ENCODE measurements around the gene AIF1L.

DNA sequence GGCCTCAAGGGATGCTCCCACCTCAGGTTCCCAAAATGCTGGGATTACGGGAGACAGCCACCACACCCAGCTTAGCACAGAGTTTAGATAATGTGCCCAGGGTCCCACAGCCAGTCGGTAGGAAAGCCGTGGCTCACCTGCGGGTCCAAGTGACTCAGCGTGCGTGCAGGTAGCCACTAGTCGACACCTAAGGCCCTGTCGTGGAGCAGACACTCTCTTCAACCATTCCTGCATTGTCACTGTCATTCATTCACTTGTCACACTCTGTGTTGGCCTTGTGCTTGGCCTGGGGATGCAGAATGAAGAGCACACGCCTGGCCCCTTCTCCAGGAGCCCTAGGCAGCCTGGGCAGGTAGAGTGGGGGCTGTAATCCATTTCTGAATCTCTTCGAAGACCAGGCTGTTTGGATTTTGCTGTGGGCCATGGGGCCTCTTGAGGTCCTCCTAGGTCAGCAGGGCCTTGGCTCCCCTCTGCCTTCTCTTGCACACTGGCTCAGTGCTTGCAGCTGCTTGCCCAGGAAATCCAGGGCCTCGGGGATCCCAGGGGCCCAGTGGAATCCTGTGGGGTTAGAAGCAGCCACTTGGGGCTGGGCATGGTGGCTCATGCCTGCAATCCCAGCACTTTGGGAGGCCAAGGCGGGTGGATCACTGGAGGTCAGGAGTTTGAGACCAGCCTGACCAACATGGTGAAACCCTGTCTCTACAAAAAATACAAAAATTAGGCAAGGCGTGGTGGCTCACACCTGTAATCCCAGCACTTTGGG lies 6.1 kb upstream of the AIF1L start:
- TF ChIP-seq, protein P1, sequence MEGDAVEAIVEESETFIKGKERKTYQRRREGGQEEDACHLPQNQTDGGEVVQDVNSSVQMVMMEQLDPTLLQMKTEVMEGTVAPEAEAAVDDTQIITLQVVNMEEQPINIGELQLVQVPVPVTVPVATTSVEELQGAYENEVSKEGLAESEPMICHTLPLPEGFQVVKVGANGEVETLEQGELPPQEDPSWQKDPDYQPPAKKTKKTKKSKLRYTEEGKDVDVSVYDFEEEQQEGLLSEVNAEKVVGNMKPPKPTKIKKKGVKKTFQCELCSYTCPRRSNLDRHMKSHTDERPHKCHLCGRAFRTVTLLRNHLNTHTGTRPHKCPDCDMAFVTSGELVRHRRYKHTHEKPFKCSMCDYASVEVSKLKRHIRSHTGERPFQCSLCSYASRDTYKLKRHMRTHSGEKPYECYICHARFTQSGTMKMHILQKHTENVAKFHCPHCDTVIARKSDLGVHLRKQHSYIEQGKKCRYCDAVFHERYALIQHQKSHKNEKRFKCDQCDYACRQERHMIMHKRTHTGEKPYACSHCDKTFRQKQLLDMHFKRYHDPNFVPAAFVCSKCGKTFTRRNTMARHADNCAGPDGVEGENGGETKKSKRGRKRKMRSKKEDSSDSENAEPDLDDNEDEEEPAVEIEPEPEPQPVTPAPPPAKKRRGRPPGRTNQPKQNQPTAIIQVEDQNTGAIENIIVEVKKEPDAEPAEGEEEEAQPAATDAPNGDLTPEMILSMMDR (IDR thresholded peaks at IDR 0.05; ENCODE audit: insufficient read depth, low read length, poor library complexity, severe bottlenecking) = no peak
- TF ChIP-seq EZH2phosphoT487 (conservative IDR thresholded peaks at IDR 0.05; ENCODE audit: low read length) = no peak
